ENCODE data around the gene EPHA4. TPM values are rescaled to one million over a fixed set of nuclear protein-coding genes. Genes with fewer than 3 reads are reported as not detected.

The EPHA4 gene
- total and polyA plus RNA-seq, 4 donors: 0.43 to 2.3 (median 1.1) TPM

GRCh38 chr2:221574231-221574570 lies 2.1 kb upstream of the EPHA4 start (continued):
- no peak for TF ChIP-seq GABPA (IDR thresholded peaks at IDR 0.05 in 1 of 2, conservative IDR thresholded peaks at IDR 0.05 in 1 of 2)
- TF ChIP-seq YY1 (IDR thresholded peaks at IDR 0.05): no peak
- TF ChIP-seq FOXA2 (IDR thresholded peaks at IDR 0.05): no peak
- no peak for TF ChIP-seq CTCF (IDR thresholded peaks at IDR 0.05; ENCODE audit: low read depth, low read length, missing input control)
- no peak for TF ChIP-seq SP1 (IDR thresholded peaks at IDR 0.05)

DNA sequence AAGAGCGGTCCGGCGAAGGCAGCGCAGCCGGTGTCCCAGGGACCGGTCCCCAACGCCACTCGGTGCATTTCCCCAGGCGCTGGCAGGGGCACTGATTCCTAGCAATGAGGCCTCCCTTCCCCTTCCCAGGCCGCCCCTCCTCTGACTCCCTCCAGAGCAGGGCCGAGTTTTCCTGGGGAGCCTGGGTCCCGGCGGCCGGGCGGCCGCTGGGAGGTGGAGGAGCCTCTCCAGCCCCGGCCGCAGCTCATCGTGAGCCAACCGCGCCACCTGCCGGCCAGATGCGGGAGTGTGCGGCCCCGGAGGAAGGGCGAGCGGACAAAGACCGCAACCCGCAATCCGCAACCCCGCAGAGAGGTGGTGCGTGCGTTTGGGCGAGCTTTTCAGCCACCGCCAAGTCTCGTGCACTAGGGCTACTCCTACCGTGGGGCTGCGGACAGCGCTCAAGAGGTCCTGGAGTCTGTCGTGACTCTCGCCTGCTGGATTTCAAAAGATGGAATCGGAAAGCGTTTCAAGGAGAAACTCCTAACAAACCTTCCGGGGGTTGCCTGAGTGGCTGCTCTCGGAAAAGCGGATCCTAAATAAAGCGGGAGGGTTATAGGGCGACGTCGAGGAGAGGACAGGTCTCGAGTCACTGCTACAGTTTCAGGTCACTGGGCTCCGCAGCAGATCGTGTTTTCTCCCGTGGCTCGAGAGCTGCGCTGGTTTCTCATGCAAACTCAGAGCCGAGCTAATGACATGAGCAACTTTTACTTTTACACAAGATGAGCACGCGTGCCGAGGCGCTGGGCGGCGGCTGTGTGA lies 1.5 kb upstream of the EPHA4 start:
- no peak for TF ChIP-seq HNF4A (conservative IDR thresholded peaks at IDR 0.05)
- no peak for TF ChIP-seq SP1 (IDR thresholded peaks at IDR 0.05)
- TF ChIP-seq FOXA2 (IDR thresholded peaks at IDR 0.05): no peak
- TF ChIP-seq YY1 (IDR thresholded peaks at IDR 0.05): no peak
- TF ChIP-seq RAD21 (IDR thresholded peaks at IDR 0.05): peak; percentile 93 to 95
- TF ChIP-seq CTCF (IDR thresholded peaks at IDR 0.05; ENCODE audit: low read depth, low read length, missing input control): peak; percentile 93
- no peak for TF ChIP-seq GABPA (IDR thresholded peaks at IDR 0.05 in 1 of 2, conservative IDR thresholded peaks at IDR 0.05 in 1 of 2)
- H3K27ac ChIP-seq (ENCODE audit: low read depth in 1 of 2, low read length in 2 of 2): peak overlapping the region; percentile 51 to 66
- WGBS: under 1% methylated on average over 63 of the region's 63 CpGs
- peak overlapping the region in 1 of 2 donors; percentile 81 for H3K9ac ChIP-seq (ENCODE audit: low read depth in 1 of 2, low read length in 2 of 2)
- H3K4me3 ChIP-seq (ENCODE audit: low read depth in 1 of 3, low read length in 3 of 3): peak overlapping the region; percentile 55 to 72 (median 70)
- H3K9me3 ChIP-seq (ENCODE audit: control insufficient read depth in 4 of 4, low read length in 3 of 4): no peaks in the 10 kb centered on the region
- H3K36me3 ChIP-seq (ENCODE audit: control insufficient read depth in 4 of 4, insufficient read depth in 3 of 4, low read depth in 1 of 4, low read length in 3 of 4): no peaks in the 10 kb centered on the region
- H3K4me1 ChIP-seq (ENCODE audit: control insufficient read depth in 4 of 4, insufficient read depth in 4 of 4, low read length in 3 of 4): peaks cover 6 to 32% (median 23%) of the 10 kb centered on the region in 4 donors
- H3K27me3 ChIP-seq (ENCODE audit: control insufficient read depth in 4 of 4, insufficient read depth in 4 of 4, low read length in 3 of 4): peaks cover 0 to 17% (median 5%) of the 10 kb centered on the region in 4 donors
- peak; percentile 88 for DNase-seq (ENCODE audit: low spot score)

DNA sequence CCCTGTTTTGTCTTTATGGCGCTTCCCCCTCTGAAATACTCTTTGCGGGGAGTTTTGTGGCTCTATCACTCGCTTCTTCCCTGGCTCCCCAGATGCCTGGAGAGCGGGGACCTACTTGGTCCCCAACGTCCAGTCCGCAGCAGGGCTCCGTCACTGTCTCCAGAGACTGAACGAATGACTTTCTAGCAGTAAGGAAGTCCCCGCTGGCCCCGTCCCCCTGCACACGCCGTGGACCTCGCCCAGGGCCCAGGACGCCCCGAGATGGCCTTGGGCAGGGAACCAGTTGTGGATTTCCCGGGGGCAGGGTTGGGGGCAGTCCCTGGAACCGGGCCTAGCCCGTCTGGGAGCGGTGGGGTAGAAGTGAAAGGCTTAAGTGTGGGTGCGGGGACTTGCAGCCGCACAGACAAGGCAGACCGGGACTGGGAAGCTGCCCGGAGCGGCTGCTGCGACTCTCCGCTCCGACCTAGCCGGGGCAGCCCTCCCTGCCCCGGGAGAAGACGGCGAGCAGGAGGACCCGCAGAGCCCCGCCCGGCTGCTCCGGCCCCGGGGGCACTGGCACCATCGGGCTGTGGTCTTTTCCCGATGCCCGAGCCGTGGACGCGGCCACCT lies 821 bp upstream of the EPHA4 start:
- no peaks in the 10 kb centered on the region for H3K9me3 ChIP-seq (ENCODE audit: control insufficient read depth in 4 of 4, low read length in 3 of 4)
- H3K27me3 ChIP-seq (ENCODE audit: control insufficient read depth in 4 of 4, insufficient read depth in 4 of 4, low read length in 3 of 4): peaks cover 0 to 17% (median 5%) of the 10 kb centered on the region in 4 donors
- peak overlapping the region; percentile 51 to 66 for H3K27ac ChIP-seq (ENCODE audit: low read depth in 1 of 2, low read length in 2 of 2)
- H3K9ac ChIP-seq (ENCODE audit: low read depth in 1 of 2, low read length in 2 of 2): peak overlapping the region in 1 of 2 donors; percentile 81
- peaks cover 6 to 32% (median 23%) of the 10 kb centered on the region in 4 donors for H3K4me1 ChIP-seq (ENCODE audit: control insufficient read depth in 4 of 4, insufficient read depth in 4 of 4, low read length in 3 of 4)
- WGBS: under 1% methylated on average over 42 of the region's 42 CpGs
- peak; percentile 34 for DNase-seq (ENCODE audit: low spot score)
- H3K36me3 ChIP-seq (ENCODE audit: control insufficient read depth in 4 of 4, insufficient read depth in 3 of 4, low read depth in 1 of 4, low read length in 3 of 4): no peaks in the 10 kb centered on the region
- H3K4me3 ChIP-seq (ENCODE audit: low read depth in 1 of 3, low read length in 3 of 3): peak overlapping the region; percentile 55 to 72 (median 70)
- TF ChIP-seq, protein P1, sequence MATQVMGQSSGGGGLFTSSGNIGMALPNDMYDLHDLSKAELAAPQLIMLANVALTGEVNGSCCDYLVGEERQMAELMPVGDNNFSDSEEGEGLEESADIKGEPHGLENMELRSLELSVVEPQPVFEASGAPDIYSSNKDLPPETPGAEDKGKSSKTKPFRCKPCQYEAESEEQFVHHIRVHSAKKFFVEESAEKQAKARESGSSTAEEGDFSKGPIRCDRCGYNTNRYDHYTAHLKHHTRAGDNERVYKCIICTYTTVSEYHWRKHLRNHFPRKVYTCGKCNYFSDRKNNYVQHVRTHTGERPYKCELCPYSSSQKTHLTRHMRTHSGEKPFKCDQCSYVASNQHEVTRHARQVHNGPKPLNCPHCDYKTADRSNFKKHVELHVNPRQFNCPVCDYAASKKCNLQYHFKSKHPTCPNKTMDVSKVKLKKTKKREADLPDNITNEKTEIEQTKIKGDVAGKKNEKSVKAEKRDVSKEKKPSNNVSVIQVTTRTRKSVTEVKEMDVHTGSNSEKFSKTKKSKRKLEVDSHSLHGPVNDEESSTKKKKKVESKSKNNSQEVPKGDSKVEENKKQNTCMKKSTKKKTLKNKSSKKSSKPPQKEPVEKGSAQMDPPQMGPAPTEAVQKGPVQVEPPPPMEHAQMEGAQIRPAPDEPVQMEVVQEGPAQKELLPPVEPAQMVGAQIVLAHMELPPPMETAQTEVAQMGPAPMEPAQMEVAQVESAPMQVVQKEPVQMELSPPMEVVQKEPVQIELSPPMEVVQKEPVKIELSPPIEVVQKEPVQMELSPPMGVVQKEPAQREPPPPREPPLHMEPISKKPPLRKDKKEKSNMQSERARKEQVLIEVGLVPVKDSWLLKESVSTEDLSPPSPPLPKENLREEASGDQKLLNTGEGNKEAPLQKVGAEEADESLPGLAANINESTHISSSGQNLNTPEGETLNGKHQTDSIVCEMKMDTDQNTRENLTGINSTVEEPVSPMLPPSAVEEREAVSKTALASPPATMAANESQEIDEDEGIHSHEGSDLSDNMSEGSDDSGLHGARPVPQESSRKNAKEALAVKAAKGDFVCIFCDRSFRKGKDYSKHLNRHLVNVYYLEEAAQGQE (IDR thresholded peaks at IDR 0.05): no peak
- TF ChIP-seq HNF4A (conservative IDR thresholded peaks at IDR 0.05): no peak
- TF ChIP-seq ZBTB33 (IDR thresholded peaks at IDR 0.05): no peak
- TF ChIP-seq FOXA1 (IDR thresholded peaks at IDR 0.05): no peak
- peak; percentile 7 for TF ChIP-seq YY1 (IDR thresholded peaks at IDR 0.05)
- no peak for TF ChIP-seq FOXA2 (IDR thresholded peaks at IDR 0.05)

All from liver (tissue), 9 donors.